CD4-positive, alpha-beta T cell treated with Interleukin-4 for 4 hours (primary cell): ENCODE data around the gene KRTAP5-4.
A peak's percentile ranks its signal among the peaks of the same experiment; 100 is the strongest.
"Not testable (repeated sequence)": the region's sequence is repeated elsewhere in the genome, so short reads cannot be mapped to it uniquely, and the experiment has no call there.

Experiments used
- DNase-seq: peaks from one replicate; pipeline ENCODE4 v3.0.0-alpha.2; 2020

Gene KRTAP5-4

DNA sequence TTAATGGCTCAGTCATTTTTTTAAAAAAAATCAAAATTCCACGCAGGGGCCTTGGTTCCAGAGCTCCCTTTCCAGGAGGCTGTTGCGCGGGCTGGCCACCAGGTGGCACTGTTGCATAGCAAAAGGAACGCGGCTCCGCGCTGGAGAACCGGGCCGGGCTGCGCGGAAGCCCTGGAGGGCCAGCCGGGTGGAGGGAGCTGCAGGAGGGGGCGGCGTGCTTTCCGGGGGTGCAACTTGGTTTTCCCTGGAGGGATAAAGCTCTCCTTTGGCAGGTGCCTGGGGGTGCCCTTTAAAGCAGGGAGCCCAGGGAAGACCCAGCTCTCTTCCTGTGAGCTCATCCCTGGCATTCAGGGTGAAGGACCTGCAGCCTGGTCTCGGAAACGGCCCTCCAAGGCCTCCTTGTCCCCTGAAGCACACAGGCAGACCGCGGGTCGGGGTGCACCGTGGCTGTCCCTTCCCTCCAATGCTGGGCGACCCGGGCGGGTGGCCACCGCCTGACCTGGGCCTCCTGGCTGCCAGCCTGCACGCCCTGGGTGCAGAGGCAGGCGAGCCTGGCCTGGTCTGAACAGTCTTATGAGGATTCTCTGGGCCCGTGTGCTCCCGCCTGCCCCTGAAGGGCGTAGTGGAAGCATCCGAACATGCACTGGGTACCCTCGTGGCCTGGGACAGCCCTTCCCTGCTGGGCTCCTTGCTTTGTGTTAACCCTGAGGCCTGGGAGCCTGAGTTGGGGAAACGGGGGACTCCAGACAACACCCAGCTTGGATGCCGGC is 31.0 kb upstream of the KRTAP5-4 start:
- peak; percentile 69 for DNase-seq

DNA sequence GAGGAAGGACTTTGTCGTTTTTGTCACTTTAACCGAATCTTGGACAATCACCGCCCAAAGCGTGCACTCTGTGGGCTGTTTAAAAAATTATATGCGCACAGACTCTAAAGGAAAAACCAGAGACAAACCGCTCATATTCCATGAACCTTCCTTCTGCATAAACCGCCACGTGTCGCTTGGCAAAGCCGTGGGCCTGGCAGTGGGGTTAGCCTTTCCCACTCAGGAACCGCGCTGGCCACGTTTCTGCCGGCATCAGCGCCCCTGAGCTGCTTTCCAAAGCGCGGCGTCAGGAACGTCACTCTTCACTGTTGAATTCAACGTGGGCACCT is 30.5 kb upstream of the KRTAP5-4 start:
- DNase-seq: no peak

DNA sequence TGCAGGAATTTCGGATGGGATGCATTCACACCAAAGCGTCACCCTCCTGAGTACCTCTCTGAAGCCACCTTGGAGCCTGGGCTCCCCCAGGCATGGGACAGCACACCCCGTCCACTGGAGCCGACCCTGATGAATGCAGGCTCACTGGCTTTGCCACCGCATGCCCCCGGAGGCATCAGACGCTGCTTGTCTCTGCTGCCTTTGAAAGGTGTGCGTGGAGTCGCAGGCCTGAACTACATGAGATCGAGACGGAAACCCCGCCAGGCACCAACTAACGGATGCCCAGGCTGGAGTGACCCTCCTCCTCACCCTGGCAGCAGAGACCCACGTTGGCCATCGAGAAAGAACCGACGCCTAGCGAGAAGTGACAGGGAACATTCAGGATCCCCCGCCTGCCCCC is 30.1 kb upstream of the KRTAP5-4 start:
- DNase-seq: no peak

DNA sequence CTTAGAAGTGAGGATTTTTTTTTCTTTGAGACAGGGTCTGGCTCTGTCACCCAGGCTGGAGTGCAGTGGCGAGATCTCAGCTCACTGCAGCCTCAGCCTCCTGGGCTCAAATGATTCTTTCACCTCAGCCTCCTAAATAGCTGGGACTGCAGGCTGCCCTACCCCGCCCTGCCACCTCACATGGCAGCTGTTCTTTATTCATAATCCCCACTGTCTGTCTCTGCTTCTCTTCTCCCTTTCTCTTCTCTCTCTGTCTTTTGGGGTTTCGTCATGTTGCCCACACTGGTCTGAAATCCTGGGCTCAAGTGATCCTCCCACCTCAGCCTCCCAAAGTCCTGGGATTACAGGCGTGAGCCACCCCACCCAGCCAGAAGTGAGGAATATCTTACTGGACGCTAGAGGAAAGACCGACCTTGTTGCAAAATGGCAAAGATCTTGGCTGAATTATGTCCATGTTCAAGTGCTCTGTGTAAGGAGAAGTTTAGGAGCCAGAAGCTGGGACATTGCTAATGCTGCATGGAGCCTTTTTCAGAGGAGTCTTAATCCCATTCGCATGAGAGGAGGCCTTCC is 29.6 kb upstream of the KRTAP5-4 start:
- no peak for DNase-seq

DNA sequence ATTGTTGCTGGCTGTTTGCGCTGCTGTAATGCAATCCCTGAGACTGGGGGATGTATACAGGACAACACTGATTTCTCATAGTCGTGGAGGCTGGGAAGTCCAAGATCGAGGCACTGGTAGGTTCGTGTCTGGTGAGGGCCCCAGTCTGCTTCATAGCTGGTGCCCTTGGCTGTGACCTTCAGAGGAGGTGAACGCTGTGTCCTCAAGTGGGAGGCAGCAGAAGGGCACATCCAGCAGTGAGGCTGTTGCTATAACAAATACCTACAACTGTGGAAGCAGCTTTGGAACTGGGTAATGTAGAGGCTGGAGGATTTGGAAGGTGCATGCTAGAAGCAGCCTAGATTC is 29.0 kb upstream of the KRTAP5-4 start:
- DNase-seq: no peak

DNA sequence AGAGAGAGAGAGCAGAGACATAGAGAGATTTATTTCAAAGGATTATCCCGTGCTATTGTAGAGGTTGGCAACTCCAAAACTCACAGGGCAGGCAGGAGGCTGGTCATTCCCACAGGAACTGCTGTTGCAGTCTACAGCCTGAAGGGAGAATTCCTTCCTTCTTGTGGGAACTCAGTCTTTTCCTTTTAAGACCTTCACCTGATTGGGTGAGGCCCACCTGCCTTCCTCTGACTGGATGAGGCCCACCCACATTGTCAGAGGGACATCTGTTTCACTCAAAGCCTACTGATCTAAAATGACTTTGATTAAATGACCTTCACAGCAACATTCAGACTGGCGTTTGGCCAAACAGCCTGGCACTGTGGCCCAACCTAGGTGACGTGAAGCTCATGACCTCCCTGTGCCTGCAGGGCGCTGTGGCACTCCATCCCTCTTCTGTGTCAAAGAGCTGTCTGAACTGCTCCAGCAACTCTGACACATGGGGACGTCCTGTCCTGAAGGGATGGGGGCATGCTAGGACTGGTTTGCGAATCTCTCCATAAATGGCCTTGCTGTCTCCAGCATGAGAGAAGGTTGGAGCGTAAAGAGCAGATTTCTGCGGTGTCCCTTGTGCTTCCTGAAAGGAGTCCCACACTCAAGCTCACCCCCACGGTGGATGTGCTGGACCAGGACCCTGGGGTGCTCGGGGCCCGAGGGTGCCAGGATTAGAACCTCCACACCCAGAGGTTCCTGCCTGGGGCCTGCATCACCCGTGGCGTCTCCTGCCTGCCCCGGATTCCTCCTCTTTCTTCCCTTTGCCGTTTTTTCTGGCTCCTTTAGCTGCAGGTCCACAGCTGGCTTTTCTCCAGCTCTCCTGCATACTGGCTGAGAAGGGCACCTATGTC is 28.3 kb upstream of the KRTAP5-4 start:
- no peak for DNase-seq

DNA sequence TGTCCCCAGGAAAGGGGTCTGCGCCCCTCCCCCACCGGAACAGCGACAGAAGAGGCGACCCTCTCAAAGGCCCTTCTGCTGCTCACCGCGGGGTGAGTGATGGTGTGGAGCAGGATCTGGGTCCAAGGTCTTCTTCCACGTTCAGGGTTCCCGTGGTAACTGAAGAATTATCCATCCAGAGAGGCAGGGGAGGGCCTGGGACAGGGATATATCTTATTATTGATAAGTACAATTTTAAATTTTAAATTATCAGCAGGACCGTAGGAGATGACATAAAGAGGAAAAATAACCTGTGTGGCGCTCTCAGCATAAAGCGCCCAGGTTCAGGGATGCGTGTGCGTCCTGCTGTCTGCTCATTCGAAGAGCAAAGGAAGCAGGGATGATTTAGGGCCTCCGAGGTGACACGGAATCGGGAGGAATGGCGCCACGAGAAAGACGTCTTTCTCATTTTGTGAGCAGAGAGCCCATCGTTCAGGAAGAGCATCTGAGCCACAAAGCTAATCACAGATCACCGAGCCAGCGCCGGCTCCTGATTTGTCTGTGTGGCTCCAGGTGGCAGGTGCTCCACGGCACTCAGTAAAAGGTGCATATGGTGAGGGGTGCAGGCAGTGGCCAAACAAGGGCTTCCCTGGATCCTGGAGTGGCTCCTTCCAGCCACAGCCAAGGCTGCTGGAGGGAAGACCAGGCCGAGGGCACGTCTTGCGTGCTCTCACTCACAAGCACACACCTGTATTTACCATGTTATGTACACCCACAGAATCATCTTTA is 26.9 kb upstream of the KRTAP5-4 start:
- DNase-seq: no peak

DNA sequence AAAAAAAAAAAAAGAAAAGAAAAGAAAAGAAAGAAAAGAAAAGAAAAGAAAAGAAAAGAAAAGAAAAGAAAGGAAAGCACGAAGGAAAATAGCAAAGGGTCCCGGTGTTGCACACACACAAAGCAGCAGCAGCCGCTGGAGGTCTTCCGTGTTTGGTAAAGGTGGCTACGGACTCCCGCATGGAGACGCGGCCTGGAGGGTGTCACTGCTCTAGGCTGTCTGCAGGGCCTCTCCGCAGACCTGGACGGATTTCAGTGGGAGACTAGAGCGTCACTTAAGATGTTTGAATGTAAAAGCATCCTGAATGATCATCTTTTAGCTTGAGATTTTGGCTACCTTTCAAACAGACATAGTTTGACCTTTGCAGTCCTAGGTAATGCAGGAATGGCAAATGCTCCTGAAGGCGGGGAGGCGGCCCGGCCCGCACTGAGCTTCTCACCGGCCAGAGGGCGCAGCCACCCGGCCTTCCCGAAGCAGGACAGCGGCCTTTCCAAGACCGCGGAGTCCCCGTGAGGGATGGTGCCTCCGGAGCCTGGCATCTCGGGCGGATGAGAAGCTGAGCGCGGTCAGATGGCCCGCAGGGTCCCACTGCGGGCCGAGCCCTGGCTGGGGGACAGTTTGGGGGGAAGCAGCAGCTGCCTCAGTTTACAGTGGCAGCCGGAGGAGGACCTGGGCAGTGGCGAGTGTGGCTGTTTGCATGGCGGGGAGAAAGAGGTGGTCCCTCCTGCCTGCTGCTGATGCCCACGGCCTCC is 26.1 kb upstream of the KRTAP5-4 start:
- no peak for DNase-seq

DNA sequence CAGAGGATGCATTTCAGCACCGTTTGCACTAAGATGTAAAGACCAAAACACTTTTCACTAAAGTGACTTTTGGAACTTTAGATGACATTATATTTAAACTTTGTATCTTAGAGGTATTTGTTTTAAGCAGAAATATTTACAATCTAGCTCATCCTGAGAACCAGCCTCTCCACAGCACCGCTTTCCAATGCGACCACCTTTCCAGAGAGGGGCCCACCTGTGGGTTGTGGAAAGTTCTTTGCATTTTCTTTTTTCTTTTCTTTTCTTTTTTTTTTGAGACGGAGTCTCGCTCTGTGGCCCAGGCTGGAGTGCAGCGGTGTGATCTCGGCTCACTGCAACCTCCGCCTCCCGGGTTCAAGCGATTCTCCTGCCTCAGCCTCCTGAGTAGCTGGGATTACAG is 24.6 kb upstream of the KRTAP5-4 start:
- not testable (repeated sequence) for DNase-seq

DNA sequence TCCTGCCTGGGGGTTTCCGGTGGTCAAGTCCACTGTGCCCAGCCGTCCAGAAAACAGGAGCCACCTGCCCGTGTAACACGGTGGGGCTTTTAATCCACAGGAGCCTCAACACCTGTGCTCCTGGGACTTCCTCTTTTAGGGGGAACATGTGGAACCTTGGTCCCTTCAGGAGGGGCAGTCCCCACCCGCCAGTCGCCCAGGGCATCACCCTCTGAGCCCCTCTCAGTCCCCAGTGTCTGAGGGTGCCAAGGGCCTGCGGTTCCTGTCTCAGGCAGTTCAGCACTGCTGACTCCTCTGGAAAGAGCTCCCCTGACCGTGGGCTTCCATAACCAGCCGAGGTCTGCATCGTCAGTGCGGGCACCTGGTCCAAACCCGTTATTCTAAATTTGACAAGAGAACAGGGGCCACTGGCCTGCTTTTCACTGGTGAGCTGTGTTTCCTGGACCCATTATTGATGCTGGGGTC is 23.5 kb upstream of the KRTAP5-4 start:
- DNase-seq: no peak

DNA sequence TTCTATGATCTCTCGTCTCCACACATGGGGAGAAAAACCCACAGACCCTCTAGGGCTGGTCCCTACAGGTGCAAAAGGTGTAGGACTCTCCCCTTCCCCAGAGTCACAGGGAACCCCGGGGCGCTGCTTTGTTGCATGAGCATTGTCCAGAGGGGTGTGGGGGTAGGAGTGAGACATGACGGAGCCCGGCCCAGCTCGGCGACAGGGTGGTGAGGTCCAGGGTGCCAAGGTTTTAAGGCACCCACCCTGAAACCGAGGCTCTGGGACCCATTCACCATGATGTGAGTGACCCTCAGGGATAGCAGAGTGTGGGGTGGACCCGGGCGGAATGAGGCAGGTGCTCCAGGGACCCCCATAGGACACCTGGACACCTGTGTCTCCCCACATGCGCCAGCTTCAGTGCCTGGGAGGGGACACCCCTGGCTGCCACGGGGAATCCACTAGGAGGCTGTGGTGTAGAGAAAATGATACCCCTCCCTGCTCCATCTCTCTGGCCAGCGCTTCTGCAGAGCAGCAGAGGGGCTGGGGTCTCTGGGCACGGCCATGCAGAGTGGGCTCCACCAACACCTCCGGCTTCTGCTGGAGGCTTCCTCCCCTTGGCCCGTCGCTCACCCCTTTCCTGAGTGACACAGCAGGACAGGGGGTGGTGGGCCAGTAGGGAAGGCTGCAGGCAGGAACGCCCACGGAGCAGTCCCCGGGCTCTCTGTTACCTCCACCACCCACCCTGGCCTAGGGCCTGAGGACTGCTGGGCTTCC is 22.8 kb upstream of the KRTAP5-4 start:
- no peak for DNase-seq

DNA sequence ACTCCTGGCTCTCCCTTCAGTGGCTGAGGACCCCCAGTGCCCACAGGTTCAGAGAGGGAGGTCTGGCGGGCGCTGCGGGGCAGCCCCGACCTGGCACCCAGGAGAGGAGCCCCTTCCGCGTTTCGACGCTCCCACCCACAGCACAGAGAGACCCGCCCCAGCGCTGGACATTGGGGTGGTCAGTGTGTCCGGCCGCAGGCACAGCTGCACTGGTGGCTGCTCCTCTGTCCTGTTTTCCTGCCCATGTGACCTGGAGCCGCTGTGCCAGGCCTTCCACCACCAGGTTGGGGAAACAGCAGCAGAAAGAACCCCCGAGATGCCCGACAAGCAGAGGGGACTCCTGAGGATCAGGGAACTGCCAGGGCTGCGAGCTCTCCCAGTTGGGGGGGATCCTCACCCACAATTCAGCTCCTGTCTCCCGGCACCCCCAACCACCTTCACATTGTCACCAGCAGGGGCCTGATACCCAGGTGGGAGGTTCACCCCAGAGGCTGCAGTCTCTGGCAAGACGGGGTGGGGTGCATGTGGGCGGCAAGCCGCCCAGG is 21.3 kb upstream of the KRTAP5-4 start:
- DNase-seq: no peak

DNA sequence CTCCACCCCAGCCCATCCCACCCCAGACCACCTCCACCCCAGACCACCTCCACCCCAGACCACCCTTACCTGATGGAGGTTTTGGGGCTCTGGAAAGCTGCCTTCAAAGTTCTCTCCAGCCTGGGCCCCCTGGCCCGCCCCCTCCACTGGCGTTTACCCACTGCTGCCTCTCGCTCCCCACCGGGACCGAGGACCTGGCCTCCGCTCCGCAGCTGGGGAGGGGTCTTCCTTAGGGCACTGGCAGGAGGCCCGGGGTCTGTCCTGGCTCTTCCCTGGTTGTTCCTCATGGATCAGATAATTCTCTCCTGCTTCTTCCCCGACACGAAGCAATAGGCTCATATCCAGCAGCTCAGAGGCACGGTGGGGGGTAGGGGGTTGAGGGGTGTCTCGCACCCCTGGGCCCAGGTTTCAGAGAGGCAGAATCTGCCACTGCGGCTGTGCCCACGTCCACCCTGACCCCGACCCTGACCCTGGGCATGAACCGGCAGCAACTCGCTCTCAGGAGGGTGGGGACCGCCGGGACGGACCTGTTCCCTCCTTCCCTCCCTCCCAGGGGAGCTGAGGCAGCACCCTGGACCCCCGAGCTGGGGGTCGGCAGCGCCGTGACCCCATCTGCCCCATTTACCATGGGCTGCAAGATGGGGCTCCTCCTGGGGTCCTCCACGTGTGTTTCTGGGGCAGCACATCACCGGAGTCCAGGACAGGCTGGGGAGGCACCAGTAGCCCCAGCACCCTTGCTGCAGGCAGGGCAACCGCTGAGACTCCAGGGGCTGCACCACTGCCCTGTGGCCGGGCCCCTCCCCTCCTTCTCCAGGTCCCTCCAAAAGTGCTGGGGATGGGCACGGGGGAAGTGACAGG is 20.6 kb upstream of the KRTAP5-4 start:
- no peak for DNase-seq

DNA sequence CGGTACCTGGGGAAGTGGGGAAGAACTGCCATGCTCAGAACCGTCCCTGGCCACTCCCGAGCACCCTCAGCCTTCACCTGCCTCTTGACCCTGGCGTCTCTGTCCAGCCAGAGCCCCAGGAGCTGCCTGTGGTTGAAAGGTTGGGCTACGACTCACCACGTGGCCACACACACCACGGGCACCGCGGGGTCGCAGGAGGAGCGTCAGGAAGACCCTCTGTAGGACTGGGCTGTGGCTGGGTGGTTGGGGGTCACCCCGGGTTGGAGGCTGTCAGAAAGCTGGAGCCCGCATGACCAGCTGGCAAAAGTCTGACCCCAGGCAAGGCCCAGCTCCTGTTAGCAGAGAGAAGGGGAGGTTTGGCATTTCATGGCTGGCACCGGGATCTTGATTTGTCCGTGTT is 19.2 kb upstream of the KRTAP5-4 start:
- DNase-seq: no peak

DNA sequence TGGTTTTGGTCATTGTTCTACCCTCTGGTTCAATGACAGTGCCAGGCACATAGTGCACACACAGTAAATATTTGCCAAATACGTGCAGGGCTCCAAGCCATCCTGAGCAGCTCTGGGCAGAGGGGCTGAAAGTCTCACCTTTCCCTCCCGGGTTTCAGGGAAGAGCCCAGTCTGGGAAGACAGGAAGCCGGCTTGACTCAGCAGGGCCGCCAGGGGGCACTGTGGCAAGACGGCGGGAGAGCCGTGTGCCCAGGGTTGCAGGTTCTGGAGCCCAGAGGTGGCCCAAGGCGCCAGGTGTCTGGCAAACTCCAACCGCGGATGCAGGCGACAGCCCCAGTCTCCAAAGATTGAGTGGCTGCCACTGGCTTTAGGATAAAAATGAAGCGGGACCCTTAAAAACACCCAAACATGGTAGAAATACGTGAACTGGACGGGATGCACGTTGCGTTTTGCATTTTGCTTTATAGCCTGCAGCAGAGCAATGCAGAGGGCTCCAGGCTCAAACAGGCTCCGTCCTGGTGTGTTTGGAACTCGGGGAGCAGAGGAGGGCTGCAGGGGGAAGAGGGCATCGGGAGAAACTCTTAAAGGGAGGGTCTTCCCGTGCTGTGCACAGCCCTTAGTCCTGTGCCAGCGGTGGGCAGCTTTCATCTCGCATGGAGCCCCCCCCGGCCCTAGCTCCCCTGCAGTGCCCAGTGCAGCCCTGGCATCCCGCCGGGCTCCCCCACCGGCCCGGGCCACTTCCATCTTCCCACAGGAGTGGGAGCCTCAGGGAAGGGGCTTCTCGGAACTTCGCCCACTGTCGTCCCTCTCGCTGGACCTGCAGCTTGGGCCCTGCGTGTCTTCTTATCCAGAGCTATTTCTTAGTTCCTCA is 18.4 kb upstream of the KRTAP5-4 start:
- no peak for DNase-seq

DNA sequence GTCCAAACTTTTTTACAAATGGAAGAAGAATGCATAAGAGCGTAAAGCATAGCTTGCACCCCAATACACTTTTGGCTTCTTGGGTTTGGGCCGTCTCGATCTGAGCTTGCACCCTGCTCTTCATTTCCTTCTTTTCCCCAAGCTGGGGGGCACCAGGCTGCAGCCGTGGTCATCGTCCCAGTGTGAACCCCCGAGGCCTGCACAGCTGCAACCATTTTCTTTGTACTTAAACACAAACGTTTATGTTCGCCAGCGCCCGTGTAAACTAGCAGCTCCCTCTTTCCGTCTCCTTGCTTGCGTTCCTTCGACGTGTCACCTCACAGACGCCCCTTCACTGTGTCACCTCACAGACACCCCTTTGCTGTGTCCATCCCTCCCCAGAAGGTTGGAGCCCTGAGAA is 17.7 kb upstream of the KRTAP5-4 start:
- no peak for DNase-seq

DNA sequence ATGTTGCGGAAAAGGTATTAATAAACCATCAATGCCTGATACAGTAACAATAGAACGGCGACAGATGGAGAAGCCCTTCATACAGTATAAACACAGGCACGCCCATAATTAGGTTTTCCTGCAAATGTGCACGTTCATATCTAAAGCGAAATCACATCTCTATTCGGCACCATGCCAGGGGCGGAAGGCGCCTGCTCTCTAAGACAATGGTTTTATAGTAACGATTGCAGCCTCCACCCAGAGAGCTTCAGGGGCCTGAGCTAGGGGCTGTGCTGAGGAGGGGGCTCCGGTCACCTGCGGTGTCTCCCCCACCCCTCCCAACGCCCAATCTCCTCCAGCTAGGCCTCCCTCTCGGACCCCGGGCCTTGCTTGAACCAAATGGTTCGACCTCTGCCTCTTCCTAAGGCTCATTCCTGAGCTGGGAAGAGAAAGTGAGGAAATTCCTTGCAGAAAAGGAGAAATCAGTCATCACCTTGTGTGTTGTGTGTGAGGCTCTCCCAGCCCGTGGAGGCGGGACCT is 17.2 kb upstream of the KRTAP5-4 start:
- no peak for DNase-seq

DNA sequence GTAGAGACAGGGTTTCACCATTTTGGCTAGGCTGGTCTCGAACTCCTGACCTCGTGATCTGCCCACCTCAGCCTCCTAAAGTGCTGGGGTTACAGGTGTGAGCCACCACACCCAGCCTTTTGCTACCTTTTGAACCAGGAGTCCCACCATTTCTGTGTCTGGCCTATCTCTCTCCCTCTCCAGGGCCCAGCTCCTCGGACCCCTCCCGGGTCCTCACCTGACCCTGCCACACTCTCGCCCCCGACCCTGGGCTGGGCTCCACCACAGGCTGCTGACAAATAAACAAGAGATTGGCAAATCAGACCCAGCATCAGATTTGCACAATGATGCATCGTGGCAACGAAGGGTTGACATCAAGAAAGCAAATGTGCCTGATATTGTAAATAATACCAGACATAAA is 16.4 kb upstream of the KRTAP5-4 start:
- DNase-seq: no peak

DNA sequence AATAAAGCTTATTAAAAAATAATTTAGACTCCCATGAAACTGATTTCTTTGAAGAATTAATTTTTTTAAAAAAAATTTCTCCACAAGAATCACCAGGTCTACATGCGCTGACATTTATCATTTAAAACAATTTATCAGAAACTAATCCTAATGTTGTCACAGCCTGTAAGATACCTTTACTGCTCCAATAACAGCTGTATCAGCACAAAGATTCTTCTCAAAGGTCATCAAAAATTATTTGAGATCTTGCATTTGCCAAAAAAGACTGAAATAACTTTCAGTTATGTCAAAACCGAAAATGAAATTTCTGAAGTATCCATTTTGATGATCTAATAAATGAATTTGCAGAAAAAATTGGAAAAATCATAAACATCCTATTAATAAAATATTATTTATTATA is 15.7 kb upstream of the KRTAP5-4 start:
- no peak for DNase-seq
